ENCODE results near the gene MTERF2.

- no peak for TF ChIP-seq CTCF (conservative IDR thresholded peaks at IDR 0.05 in 1 of 2, IDR thresholded peaks at IDR 0.05 in 1 of 2; ENCODE audit: extremely low read depth in 1 of 2, insufficient read depth in 1 of 2, low read depth in 1 of 2, low read length in 2 of 2)
- no peak for TF ChIP-seq EZH2 (IDR thresholded peaks at IDR 0.05; ENCODE audit: borderline replicate concordance, low read length)
Measured at GRCh38 chr12:106962286-106962685, 24.7 kb downstream of the MTERF2 start.
